SK-N-MC (cell line): ENCODE measurements around the gene TYMS.
A peak's percentile ranks its signal among the peaks of the same experiment; 100 is the strongest.

Experiments
- DNase-seq: peaks from one replicate; pipeline ENCODE4 v3.0.0-alpha.2; 2011; ENCODE audit warnings: low read depth, low spot score
- H3K27ac ChIP-seq: fragments of 200-600 bp; sonication (generic); 2 replicates; pipeline ENCODE4 v1.5.1; 2016; ENCODE audit warnings: mixed run types
- H3K36me3 ChIP-seq: fragments of 200-600 bp; sonication (generic); 2 replicates; pipeline ENCODE4 v1.6.1; 2017; ENCODE audit warnings: antibody characterized with exemption, low read length, mixed read lengths; ENCODE audit not compliant: insufficient read depth
- H3K4me3 ChIP-seq: fragments of 200-600 bp; sonication (generic); 2 replicates; pipeline ENCODE4 v1.5.1; 2016
- H3K9ac ChIP-seq: fragments of 200-600 bp; sonication (generic); 2 replicates; pipeline ENCODE4 v1.8.0; 2017; ENCODE audit warnings: mixed run types, mixed read lengths; ENCODE audit not compliant: insufficient read length
- H3K9me3 ChIP-seq: fragments of 200-600 bp; sonication (generic); 2 replicates; pipeline ENCODE4 v1.6.1; 2017; ENCODE audit warnings: low read depth, mild to moderate bottlenecking, antibody characterized with exemption, low read length, moderate library complexity, mixed read lengths
- EZH2 ChIP-seq: fragments of 200-600 bp; sonication (generic); IDR thresholded peaks from one replicate; pipeline ENCODE4 v1.6.1; 2017; ENCODE audit warnings: antibody characterized with exemption
- FOXP2 ChIP-seq: optimal IDR thresholded peaks from 2 replicates; pipeline ENCODE3; 2011; ENCODE audit warnings: mild to moderate bottlenecking, moderate library complexity; ENCODE audit not compliant: insufficient read depth; ENCODE audit errors: extremely low read length, control extremely low read depth
- POLR2AphosphoS5 ChIP-seq: IDR thresholded peaks from 2 replicates; pipeline ENCODE4 v1.6.1; 2012; ENCODE audit warnings: mild to moderate bottlenecking, low read depth, low read length, borderline replicate concordance

TYMS gene

DNA sequence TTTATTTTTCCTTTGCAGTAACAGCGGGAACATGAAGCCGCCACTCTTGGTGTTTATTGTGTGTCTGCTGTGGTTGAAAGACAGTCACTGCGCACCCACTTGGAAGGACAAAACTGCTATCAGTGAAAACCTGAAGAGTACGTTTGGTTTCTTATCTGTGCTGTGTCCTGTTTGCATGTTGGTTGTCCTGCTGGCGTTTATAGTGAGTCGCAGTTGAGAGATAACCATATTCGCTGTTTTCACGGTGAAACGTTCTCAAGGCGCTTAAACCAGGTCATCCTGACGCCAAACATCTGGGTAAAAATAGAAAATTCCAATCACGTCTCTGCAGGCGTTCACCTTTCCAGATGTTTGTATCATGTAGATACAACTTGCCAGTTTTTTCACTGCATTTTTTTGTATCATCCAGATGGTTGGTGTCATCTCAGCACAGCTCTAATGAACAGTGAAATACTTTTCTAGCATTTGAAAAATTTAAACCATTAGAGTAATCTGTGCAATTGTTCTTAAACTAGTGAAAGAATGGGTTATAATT lies 39.4 kb upstream of the TYMS start:
- Histone ChIP-seq H3K36me3 (no peaks in the 10 kb centered on the region), H3K9ac (no peak overlapping the region), H3K4me3 (no peak overlapping the region), H3K27ac (no peak overlapping the region), H3K9me3 (no peaks in the 10 kb centered on the region)
- no peak for DNase-seq
- TF ChIP-seq FOXP2 (no peak), EZH2 (no peak), POLR2AphosphoS5 (no peak)

DNA sequence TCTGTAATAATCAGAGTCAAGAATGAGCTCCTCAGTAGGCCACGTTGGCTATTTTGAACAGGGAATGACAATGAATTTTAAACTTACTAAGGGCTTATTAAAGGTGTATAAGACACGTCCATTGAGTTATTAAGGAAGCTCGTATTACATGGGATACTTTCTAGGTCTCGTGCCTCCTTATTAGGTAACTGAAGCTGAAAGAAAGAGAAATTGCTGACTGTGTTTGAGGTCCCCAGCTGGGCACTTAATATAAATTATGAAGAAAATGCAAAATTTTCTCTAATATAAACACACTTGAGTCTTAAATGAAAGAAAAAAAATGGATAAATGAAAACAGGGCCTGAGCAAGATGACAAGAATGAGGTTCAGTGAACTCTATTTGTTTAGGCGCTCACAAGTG lies 38.8 kb upstream of the TYMS start:
- no peak overlapping the region for H3K9ac ChIP-seq
- TF ChIP-seq EZH2 (no peak), POLR2AphosphoS5 (no peak), FOXP2 (no peak)
- DNase-seq = no peak

GRCh38 chr18:621291-622043 lies 36.0 kb upstream of the TYMS start:
- no peaks in the 10 kb centered on the region for H3K9me3 ChIP-seq
- TF ChIP-seq POLR2AphosphoS5 (no peak), EZH2 (no peak), FOXP2 (no peak)
- H3K36me3 ChIP-seq = no peaks in the 10 kb centered on the region
- no peak overlapping the region for H3K27ac ChIP-seq
- no peak for DNase-seq
- no peak overlapping the region for H3K9ac ChIP-seq
- H3K4me3 ChIP-seq = no peak overlapping the region

More for the DNA sequence above, 38.8 kb upstream of the TYMS start:
- no peaks in the 10 kb centered on the region for H3K9me3 ChIP-seq
- no peaks in the 10 kb centered on the region for H3K36me3 ChIP-seq
- H3K27ac ChIP-seq = no peak overlapping the region
- no peak overlapping the region for H3K4me3 ChIP-seq

DNA sequence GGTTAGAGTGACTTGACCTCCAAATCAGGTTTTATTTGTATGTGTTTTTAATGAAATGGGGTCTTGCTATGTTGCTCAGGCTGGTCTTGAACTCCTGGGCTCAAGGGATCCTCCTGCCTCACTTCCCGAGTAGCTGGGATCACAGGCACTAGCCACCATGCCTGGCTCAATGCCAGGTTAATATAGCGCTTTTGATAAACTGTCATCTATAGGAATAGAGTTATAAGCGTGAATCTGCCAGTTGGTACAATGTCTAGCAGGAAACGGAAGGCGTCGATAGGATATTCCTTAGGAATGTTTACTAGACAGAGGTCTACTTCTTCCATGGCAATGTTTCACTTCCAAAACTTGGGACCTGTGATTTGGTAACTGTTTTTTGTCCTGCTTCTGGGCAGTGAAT lies 35.2 kb upstream of the TYMS start:
- H3K36me3 ChIP-seq = no peaks in the 10 kb centered on the region
- H3K27ac ChIP-seq = no peak overlapping the region
- H3K9me3 ChIP-seq = no peaks in the 10 kb centered on the region
- no peak overlapping the region for H3K4me3 ChIP-seq
- TF ChIP-seq POLR2AphosphoS5 = no peak
- TF ChIP-seq FOXP2 = no peak
- TF ChIP-seq EZH2 = no peak
- no peak overlapping the region for H3K9ac ChIP-seq
- no peak for DNase-seq

- no peak overlapping the region for H3K27ac ChIP-seq
- H3K9me3 ChIP-seq = no peaks in the 10 kb centered on the region
- no peaks in the 10 kb centered on the region for H3K36me3 ChIP-seq
- peak; percentile 56 for DNase-seq
- H3K9ac ChIP-seq = no peak overlapping the region
- TF ChIP-seq FOXP2 (no peak), POLR2AphosphoS5 (no peak), EZH2 (no peak)
- H3K4me3 ChIP-seq = no peak overlapping the region
These were observed 33.5 kb upstream of the TYMS start for GRCh38 chr18:623761-624620.

GRCh38 chr18:627231-627630 lies 30.2 kb upstream of the TYMS start:
- Histone ChIP-seq H3K9me3 (no peaks in the 10 kb centered on the region), H3K4me3 (no peak overlapping the region), H3K27ac (no peak overlapping the region), H3K36me3 (no peaks in the 10 kb centered on the region), H3K9ac (no peak overlapping the region)
- no peak for TF ChIP-seq FOXP2
- no peak for TF ChIP-seq POLR2AphosphoS5
- no peak for TF ChIP-seq EZH2
- DNase-seq = no peak

- H3K9me3 ChIP-seq = no peaks in the 10 kb centered on the region
- no peak overlapping the region for H3K4me3 ChIP-seq
- H3K36me3 ChIP-seq = no peaks in the 10 kb centered on the region
- no peak overlapping the region for H3K27ac ChIP-seq
- no peak overlapping the region for H3K9ac ChIP-seq
- no peak for TF ChIP-seq FOXP2
- no peak for TF ChIP-seq POLR2AphosphoS5
- no peak for TF ChIP-seq EZH2
- no peak for DNase-seq
These were observed 27.9 kb upstream of the TYMS start for GRCh38 chr18:629269-630150.

GRCh38 chr18:631560-631959 lies 25.9 kb upstream of the TYMS start:
- no peak overlapping the region for H3K27ac ChIP-seq
- no peak for DNase-seq
- no peak overlapping the region for H3K9ac ChIP-seq
- no peaks in the 10 kb centered on the region for H3K9me3 ChIP-seq
- no peaks in the 10 kb centered on the region for H3K36me3 ChIP-seq
- TF ChIP-seq FOXP2 (no peak), POLR2AphosphoS5 (no peak), EZH2 (no peak)
- no peak overlapping the region for H3K4me3 ChIP-seq
